GM19455 (cell line): ENCODE measurements around the gene COQ8A.

Experiments
- ATAC-seq: cut with Tn5 transposase; IDR thresholded peaks from one replicate; pipeline ENCODE4 v1.9.1; 2021; ENCODE audit not compliant: unreplicated experiment

COQ8A gene

DNA sequence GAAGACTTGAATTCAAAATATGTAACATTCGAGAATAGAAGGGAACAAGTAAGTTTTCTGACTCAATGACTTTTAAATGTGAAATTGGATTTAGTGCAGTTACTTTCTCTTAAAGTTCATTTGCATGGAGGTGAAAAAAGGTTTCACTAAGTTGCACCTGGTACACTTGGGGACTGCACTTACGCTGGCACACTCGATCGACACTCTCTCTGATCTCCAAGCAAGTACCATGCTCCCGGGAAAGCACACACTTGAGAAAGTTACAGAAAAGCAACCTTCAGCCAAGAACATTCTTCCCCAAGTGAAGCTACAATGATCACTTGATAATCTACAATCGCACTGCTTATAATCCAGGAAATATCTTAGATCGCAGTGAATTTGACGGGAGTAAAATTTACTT lies 63.1 kb downstream of the COQ8A start:
- ATAC-seq = no peak

DNA sequence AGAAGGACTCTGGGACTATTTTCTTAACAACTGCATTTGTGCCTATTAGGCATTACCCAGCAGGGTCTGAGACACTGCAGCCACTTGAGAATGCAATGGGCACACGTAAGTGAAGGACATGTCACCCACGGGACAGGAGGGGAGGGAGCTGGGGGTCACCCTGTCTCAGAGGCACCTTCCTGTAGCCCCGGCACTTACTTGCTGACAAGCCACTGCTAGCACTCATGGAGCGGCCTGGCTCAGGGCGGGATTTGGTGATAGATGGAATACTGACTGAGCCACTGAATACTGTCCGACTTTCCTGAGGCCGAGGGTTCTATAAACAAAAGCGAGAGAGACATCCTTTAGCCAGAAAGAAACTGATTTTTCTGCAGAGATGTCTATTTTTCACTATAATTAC lies 64.7 kb downstream of the COQ8A start:
- ATAC-seq = no peak

DNA sequence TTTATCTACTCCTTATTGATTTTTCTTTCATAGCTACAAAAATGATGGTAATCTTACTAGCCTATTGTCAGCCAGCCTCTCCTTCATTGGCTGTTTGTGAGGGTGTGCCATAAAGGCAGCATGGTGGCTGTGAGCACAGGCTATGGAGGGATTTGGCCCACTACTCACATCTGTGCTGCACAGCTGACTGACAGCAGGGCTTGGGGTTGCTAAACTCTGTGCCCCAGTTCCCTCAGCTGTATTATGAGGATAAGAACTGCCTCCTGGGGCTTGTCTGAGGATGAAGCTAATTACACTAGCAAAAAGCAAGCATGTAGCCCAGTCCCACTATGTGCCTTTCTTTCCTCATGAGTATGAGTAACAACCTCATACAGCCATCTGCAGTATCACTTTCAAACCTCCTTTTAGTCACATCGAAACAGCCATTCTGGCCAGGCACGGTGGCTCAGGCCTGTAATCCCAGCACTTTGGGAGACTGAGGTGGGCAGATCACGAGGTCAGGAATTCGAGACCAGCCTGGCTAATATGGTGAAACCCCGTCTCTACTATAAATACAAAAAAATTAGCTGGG lies 66.2 kb downstream of the COQ8A start:
- peak; percentile 72 for ATAC-seq

DNA sequence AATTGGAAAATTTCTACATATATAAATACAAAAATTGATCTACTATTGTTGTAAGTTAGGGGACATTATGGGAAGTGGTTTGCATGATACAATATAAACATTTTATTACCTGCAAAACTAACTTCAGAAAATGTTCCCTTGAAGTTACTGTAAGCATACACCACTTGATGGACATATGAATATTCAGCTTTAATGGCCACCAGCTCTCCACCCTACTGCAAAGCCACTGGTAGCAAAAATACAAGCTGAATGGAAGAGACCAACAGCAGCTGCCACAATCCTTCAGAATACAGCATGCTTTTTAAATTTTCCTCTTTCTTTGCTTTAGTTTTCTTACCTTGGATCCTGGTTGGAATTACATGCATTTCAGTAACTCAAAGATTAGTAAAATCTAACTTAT lies 69.8 kb downstream of the COQ8A start:
- no peak for ATAC-seq

DNA sequence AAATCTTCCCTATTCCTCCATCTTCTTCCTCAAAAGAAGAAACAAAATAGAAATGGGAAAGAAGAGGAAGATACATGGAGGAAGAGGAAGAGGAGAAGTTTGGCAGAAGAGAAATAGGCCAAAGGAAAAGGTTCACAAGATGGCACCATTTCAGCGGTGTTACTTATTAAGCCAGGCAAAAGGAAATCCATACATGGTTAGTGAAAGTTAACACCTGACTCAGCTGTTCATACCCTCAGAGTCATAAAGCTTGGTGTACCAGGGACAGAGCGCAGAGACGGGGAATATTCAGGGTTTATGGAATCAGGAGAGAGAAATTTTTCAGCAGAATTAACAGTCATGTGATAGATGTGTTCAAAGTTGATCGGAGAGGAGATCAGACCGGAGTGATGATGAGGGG lies 70.6 kb downstream of the COQ8A start:
- ATAC-seq = no peak

DNA sequence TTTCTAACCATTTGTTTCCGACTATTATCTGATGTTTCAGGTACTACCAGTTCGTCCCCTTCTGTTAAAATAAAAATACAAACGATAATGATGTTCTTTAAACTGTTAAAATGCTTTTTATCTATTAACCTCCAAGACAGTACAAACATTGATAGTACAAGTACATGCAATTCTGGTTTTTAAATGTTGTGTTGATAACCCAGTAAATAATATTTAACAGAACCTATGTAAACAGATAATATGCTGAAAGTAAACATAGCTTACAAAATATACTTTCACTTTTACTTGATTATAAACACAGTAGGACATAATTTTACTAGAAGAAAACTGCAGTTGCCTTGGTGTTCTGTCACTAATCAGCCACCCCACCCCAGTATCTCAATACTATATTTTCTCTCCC lies 76.9 kb downstream of the COQ8A start:
- ATAC-seq = no peak

DNA sequence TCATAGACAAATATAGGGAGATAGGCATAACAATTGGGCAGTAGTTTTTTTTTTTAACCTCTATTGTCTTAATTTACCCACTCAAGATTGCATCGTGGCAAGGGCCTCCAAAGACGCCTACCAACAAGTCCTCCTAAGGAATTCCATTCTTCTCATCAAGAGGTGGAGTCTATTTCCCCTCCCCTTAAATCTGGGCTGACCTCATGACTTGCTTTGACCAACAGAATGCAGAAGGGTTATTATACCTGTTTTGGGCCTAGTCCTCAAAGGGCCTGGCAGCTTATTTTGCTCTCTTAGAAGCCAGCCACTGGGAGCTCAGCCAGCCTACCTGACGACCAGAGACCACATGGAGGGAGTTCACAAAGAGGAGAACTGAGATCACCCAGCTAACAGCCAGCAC lies 92.3 kb downstream of the COQ8A start:
- no peak for ATAC-seq

DNA sequence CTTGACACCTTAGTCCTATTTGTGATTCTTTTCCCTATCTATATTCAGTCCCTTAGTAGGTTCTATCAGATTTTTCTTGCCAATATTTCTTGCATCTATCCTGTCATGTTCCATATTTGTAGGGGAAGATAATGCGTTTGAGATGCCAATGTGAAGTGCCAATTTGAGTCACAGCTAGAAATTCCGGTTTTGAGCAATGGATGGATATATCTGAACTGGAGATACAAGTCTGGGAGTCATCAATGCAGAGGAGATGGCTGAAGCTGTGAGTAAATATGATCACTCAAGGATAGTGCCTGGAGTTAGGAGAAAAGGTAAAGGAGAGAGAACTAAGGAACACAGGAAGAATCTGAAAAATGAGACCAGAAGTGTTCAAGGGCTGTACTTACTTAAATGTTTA lies 93.8 kb downstream of the COQ8A start:
- no peak for ATAC-seq

DNA sequence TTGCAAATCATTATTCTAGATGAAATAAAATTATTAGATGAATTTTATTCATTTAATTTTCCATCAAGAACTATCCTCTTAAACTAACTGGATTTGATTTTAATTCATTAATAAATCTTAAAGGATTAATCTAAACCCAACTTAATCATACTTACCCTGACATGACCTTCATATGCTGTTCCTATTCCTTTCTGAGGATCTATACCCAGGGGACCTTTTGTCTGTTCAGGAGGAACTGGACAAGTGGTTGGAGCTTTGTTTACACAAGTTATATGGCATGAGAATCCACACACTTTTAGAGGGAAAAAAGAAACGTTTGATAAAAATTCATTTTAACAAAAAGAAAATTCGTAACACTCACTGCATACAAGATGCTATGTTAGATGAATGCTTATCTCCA lies 95.2 kb downstream of the COQ8A start:
- no peak for ATAC-seq

DNA sequence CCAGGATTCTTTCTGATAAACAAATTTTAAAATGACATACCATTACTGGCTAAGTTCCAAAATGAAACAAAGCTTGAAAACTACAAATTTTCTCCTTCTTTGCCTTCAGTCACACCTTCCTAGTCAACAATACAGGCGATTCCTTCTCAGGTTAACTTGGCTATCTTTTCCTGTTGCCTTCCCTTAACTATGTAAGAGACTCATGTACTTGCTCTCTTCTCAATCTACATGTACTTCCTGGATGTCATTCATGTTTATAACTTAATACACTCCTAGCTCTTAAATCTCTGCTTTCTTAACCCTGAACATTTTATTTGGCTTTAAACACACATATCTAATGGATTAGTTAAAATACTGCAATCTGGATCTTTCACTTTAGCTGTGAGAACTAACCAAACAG lies 97.0 kb downstream of the COQ8A start:
- no peak for ATAC-seq
